ENCODE data around the gene VSTM5. TPM values are rescaled to one million over a fixed set of nuclear protein-coding genes. Genes with fewer than 3 reads are reported as not detected.
A peak's percentile ranks its signal among the peaks of the same experiment; 100 is the strongest.
"Not testable (repeated sequence)": the region's sequence is repeated elsewhere in the genome, so short reads cannot be mapped to it uniquely, and the experiment has no call there.

VSTM5 gene
- polyA plus RNA-seq, 1 experiment = 0.63 TPM

- CTCF ChIA-PET = interaction anchor here (0.8 kb wide), 1 partner anchor 46 kb away, joined by 3 read pairs; no protein-coding TSS in a partner anchor
- Histone ChIP-seq H3K36me3 (ENCODE audit: control insufficient read depth, insufficient read depth, low read length) (no peaks in the 10 kb centered on the region; the same call in 1 of the 2 replicates), H3K4me3 (ENCODE audit: low read depth, low read length) (peak overlapping the region; percentile 89), H3K27me3 (ENCODE audit: control insufficient read depth, insufficient read depth, low read length) (no peaks in the 10 kb centered on the region)
- no peak for TF ChIP-seq CTCF (IDR thresholded peaks at IDR 0.05; ENCODE audit: insufficient read depth, low read depth, low read length)
- DNase-seq (ENCODE audit: low read depth) = no peak
- POLR2A ChIA-PET = interaction anchor here (1.0 to 1.1 kb wide), 3 partner anchors 44 to 346 kb away, joined by 3 to 8 read pairs (median 7); no protein-coding TSS in a partner anchor
These were observed 66.7 kb downstream of the VSTM5 start for GRCh38 chr11:93783765-93784144.

GRCh38 chr11:93783362-93783761 is 67.1 kb downstream of the VSTM5 start:
- H3K36me3 ChIP-seq (ENCODE audit: control insufficient read depth, insufficient read depth, low read length) = no peaks in the 10 kb centered on the region; the same call in 1 of the 2 replicates
- no peaks in the 10 kb centered on the region for H3K27me3 ChIP-seq (ENCODE audit: control insufficient read depth, insufficient read depth, low read length)
- POLR2A ChIA-PET = no interaction called here
- CTCF ChIA-PET = no interaction called here
- no peak for DNase-seq (ENCODE audit: low read depth)
- peak overlapping the region; percentile 89 for H3K4me3 ChIP-seq (ENCODE audit: low read depth, low read length)
- TF ChIP-seq CTCF (IDR thresholded peaks at IDR 0.05; ENCODE audit: insufficient read depth, low read depth, low read length) = no peak

- no peaks in the 10 kb centered on the region for H3K27me3 ChIP-seq (ENCODE audit: control insufficient read depth, insufficient read depth, low read length)
- ChIA-PET POLR2A (no interaction called here), CTCF (no interaction called here)
- TF ChIP-seq CTCF (IDR thresholded peaks at IDR 0.05; ENCODE audit: insufficient read depth, low read depth, low read length) = peak; percentile 9; the same call in 1 of the 2 replicates
- no peaks in the 10 kb centered on the region for H3K36me3 ChIP-seq (ENCODE audit: control insufficient read depth, insufficient read depth, low read length)
- H3K4me3 ChIP-seq (ENCODE audit: low read depth, low read length) = no peak overlapping the region
- no peak for DNase-seq (ENCODE audit: low read depth)
These were observed 75.1 kb downstream of the VSTM5 start for GRCh38 chr11:93775289-93775688.

- CTCF ChIA-PET; DNase-seq (ENCODE audit: low read depth): not testable (repeated sequence)
These were observed 75.9 kb downstream of the VSTM5 start for GRCh38 chr11:93774560-93774959.

GRCh38 chr11:93773601-93774200 is 76.7 kb downstream of the VSTM5 start:
- no peak for DNase-seq (ENCODE audit: low read depth)
- POLR2A ChIA-PET = no interaction called here
- Histone ChIP-seq H3K36me3 (ENCODE audit: control insufficient read depth, insufficient read depth, low read length) (no peaks in the 10 kb centered on the region), H3K4me3 (ENCODE audit: low read depth, low read length) (no peak overlapping the region), H3K27me3 (ENCODE audit: control insufficient read depth, insufficient read depth, low read length) (no peaks in the 10 kb centered on the region)
- TF ChIP-seq CTCF (IDR thresholded peaks at IDR 0.05; ENCODE audit: insufficient read depth, low read depth, low read length) = no peak
- CTCF ChIA-PET = no interaction called here

More at GRCh38 chr11:93774560-93774959, 75.9 kb downstream of the VSTM5 start:
- H3K27me3 ChIP-seq (ENCODE audit: control insufficient read depth, insufficient read depth, low read length); H3K4me3 ChIP-seq (ENCODE audit: low read depth, low read length); H3K36me3 ChIP-seq (ENCODE audit: control insufficient read depth, insufficient read depth, low read length); POLR2A ChIA-PET: not testable (repeated sequence)

GRCh38 chr11:93773045-93773477 is 77.4 kb downstream of the VSTM5 start:
- ChIA-PET CTCF (no interaction called here), POLR2A (no interaction called here)
- Histone ChIP-seq H3K4me3 (ENCODE audit: low read depth, low read length) (no peak overlapping the region), H3K36me3 (ENCODE audit: control insufficient read depth, insufficient read depth, low read length) (no peaks in the 10 kb centered on the region), H3K27me3 (ENCODE audit: control insufficient read depth, insufficient read depth, low read length) (no peaks in the 10 kb centered on the region)
- no peak for DNase-seq (ENCODE audit: low read depth)
- TF ChIP-seq CTCF (IDR thresholded peaks at IDR 0.05; ENCODE audit: insufficient read depth, low read depth, low read length) = no peak
